Hematopoietic multipotent progenitor cell (in vitro differentiated cells): ENCODE data around the gene TM2D1. TPM values are rescaled to one million over a fixed set of nuclear protein-coding genes. Genes with fewer than 3 reads are reported as not detected.
"Not testable (repeated sequence)": the region's sequence is repeated elsewhere in the genome, so short reads cannot be mapped to it uniquely, and the experiment has no call there.

Source experiments
- DNase-seq, 3 donors: peaks; one replicate each; pipeline ENCODE4 v3.0.0-alpha.2; 2011 to 2015; ENCODE audit warnings: low read depth in 2 of 3, low spot score in 2 of 3
- total RNA-seq: library from RNA; depleted of rRNA; stranded (reverse); fragments of >200 nt; gene quantifications from one replicate; pipeline ENCODE4 v1.2.3, GENCODE V29; 2012

TM2D1 gene
- total RNA-seq = 16.2 TPM

- DNase-seq = peak; percentile 64 to 94 (median 90)
Observed at GRCh38 chr1:61724813-61725694, at the start of gene TM2D1. TSS of gene TM2D1 (minus strand) at chr1:61725141. CDS start at chr1:61725120, 21 bp downstream.

GRCh38 chr1:61770131-61770530, 45.2 kb upstream of the TM2D1 start:
- no peak for DNase-seq

GRCh38 chr1:61757950-61758349, 33.0 kb upstream of the TM2D1 start:
- no peak for DNase-seq

GRCh38 chr1:61756773-61757172, 31.8 kb upstream of the TM2D1 start:
- DNase-seq = no peak

- no peak for DNase-seq
Observed at GRCh38 chr1:61754545-61754944, 29.6 kb upstream of the TM2D1 start.

- no peak for DNase-seq
Observed at GRCh38 chr1:61753998-61754508, 29.1 kb upstream of the TM2D1 start.

GRCh38 chr1:61752921-61753389, 28.0 kb upstream of the TM2D1 start:
- no peak for DNase-seq

GRCh38 chr1:61749574-61749973, 24.6 kb upstream of the TM2D1 start:
- no peak for DNase-seq

- DNase-seq = no peak
Observed at GRCh38 chr1:61748566-61748965, 23.6 kb upstream of the TM2D1 start.

- DNase-seq = peak in 1 of 3 donors; percentile 52
Observed at GRCh38 chr1:61746813-61747212, 21.9 kb upstream of the TM2D1 start.

GRCh38 chr1:61743716-61744580, 19.0 kb upstream of the TM2D1 start:
- no peak for DNase-seq

- no peak for DNase-seq
Observed at GRCh38 chr1:61743431-61743705, 18.4 kb upstream of the TM2D1 start.

- DNase-seq = peak in 2 of 3 donors; percentile 58 to 64
Observed at GRCh38 chr1:61742620-61743430, 17.9 kb upstream of the TM2D1 start.

GRCh38 chr1:61741711-61742619, 17.0 kb upstream of the TM2D1 start, which contains the start of gene PATJ:
TSS of gene PATJ (plus strand) at chr1:61742480. CDS start at chr1:61762893, 20,413 bp downstream.
- peak; percentile 21 to 48 (median 39) for DNase-seq

GRCh38 chr1:61740751-61741700, 16.1 kb upstream of the TM2D1 start:
- peak in 1 of 3 donors; percentile 49 for DNase-seq

- no peak for DNase-seq
Observed at GRCh38 chr1:61732726-61733125, 7.8 kb upstream of the TM2D1 start.

- not testable (repeated sequence) for DNase-seq
Observed at GRCh38 chr1:61730679-61731078, 5.7 kb upstream of the TM2D1 start.

- DNase-seq = no peak
Observed at GRCh38 chr1:61727544-61727943, 2.6 kb upstream of the TM2D1 start.
